Urothelium cell line (cell line): ENCODE results near the gene RELL2.
"Not testable (repeated sequence)": the region's sequence is repeated elsewhere in the genome, so short reads cannot be mapped to it uniquely, and the experiment has no call there.

Experiments
- DNase-seq: peaks from one replicate; pipeline ENCODE4 v3.0.0; 2011; ENCODE audit warnings: low spot score, mixed read lengths
- FAIRE-seq: peaks from 2 replicates; lab custom pipeline; 2011; peaks lifted over from hg19 to GRCh38; lab: Jason Lieb, UNC

The RELL2 gene

GRCh38 chr5:141636413-141637122, at the start of gene RELL2, which contains the start of gene HDAC3:
RELL2 (plus strand) TSS chr5:141636997; CDS start chr5:141638226, 1,229 bp downstream.
HDAC3 (minus strand) TSS chr5:141636849; CDS start chr5:141636790, 59 bp downstream.
- no peak for FAIRE-seq
- peak; percentile 94 for DNase-seq

- FAIRE-seq (no peak), DNase-seq (no peak)
These were observed 46.7 kb upstream of the RELL2 start for GRCh38 chr5:141590127-141590526.

GRCh38 chr5:141596867-141597266, 39.9 kb upstream of the RELL2 start:
- DNase-seq (no peak), FAIRE-seq (no peak)

GRCh38 chr5:141597394-141597793, 39.4 kb upstream of the RELL2 start:
- no peak for DNase-seq
- FAIRE-seq = no peak

GRCh38 chr5:141597814-141598213, 39.0 kb upstream of the RELL2 start:
- DNase-seq (no peak), FAIRE-seq (no peak)

GRCh38 chr5:141598391-141599345, 38.1 kb upstream of the RELL2 start:
- FAIRE-seq (no peak), DNase-seq (no peak)

GRCh38 chr5:141602606-141603005, 34.2 kb upstream of the RELL2 start:
- no peak for DNase-seq
- FAIRE-seq = no peak

- FAIRE-seq (no peak), DNase-seq (peak; percentile 36)
These were observed 32.7 kb upstream of the RELL2 start for GRCh38 chr5:141603923-141604717.

- no peak for FAIRE-seq
- no peak for DNase-seq
These were observed 31.1 kb upstream of the RELL2 start for GRCh38 chr5:141605523-141606277.

- no peak for DNase-seq
- FAIRE-seq = no peak
These were observed 28.8 kb upstream of the RELL2 start for GRCh38 chr5:141608046-141608445.

- DNase-seq = no peak
- no peak for FAIRE-seq
These were observed 28.2 kb upstream of the RELL2 start for GRCh38 chr5:141608557-141608956.

- no peak for FAIRE-seq
These were observed 27.8 kb upstream of the RELL2 start for GRCh38 chr5:141609044-141609443.

GRCh38 chr5:141609921-141610320, 26.9 kb upstream of the RELL2 start:
- not testable (repeated sequence) for FAIRE-seq, DNase-seq

More at GRCh38 chr5:141609044-141609443, 27.8 kb upstream of the RELL2 start:
- DNase-seq = no peak

- no peak for FAIRE-seq
- DNase-seq = no peak
These were observed 25.5 kb upstream of the RELL2 start for GRCh38 chr5:141611289-141611688.

GRCh38 chr5:141613344-141613743, 23.5 kb upstream of the RELL2 start:
- no peak for FAIRE-seq
- DNase-seq = no peak

GRCh38 chr5:141615991-141616720, 20.6 kb upstream of the RELL2 start:
- no peak for FAIRE-seq
- DNase-seq = no peak

GRCh38 chr5:141617128-141617527, 19.7 kb upstream of the RELL2 start:
- DNase-seq (no peak), FAIRE-seq (no peak)

- no peak for DNase-seq
- no peak for FAIRE-seq
These were observed 19.1 kb upstream of the RELL2 start for GRCh38 chr5:141617682-141618029.

- DNase-seq (peak; percentile 50), FAIRE-seq (no peak)
These were observed 18.6 kb upstream of the RELL2 start for GRCh38 chr5:141618030-141618803.
